ENCODE measurements around the gene ZNF41. TPM values are rescaled to one million over a fixed set of nuclear protein-coding genes. Genes with fewer than 3 reads are reported as not detected.

ZNF41 gene
- total and polyA plus RNA-seq, 2 experiments from 2014 or later = 2.0 to 6.3 TPM

GRCh38 chrX:47489507-47490275 lies 6.7 kb upstream of the ZNF41 start (continued):
- TF ChIP-seq ZNF462 (CRISPR knock-in tag; IDR thresholded peaks at IDR 0.05) = no peak

GRCh38 chrX:47484885-47485284 lies 1.9 kb upstream of the ZNF41 start:
- Histone ChIP-seq H3K79me2 (replicated peaks; ENCODE audit: insufficient read depth) (peaks cover 23% of the 10 kb centered on the region), H3K4me2 (no peak overlapping the region), H3K27me3 (ENCODE audit: insufficient read depth) (no peaks in the 10 kb centered on the region), H4K20me1 (replicated peaks; ENCODE audit: insufficient read depth) (no peaks in the 10 kb centered on the region), H3K9me2 (ENCODE audit: insufficient read depth) (no peaks in the 10 kb centered on the region), H3K4me1 (ENCODE audit: insufficient read depth) (no peaks in the 10 kb centered on the region), H3F3A (replicated peaks; ENCODE audit: low read depth) (no peaks in the 10 kb centered on the region), H3K36me3 (ENCODE audit: insufficient read depth) (no peaks in the 10 kb centered on the region), H3K27ac (ENCODE audit: low read depth) (no peak overlapping the region), H3K4me3 (no peak overlapping the region), H2AFZ (no peak overlapping the region)
- peaks cover 13% of the 10 kb centered on the region for H3K4me1 Mint-ChIP-seq
- H3K27me3 Mint-ChIP-seq (ENCODE audit: insufficient read depth, low read depth, poor library complexity) = no peaks in the 10 kb centered on the region
- TF ChIP-seq EZH2phosphoT487 (IDR thresholded peaks at IDR 0.05; ENCODE audit: unreplicated experiment) = no peak
- TF ChIP-seq JUNB (IDR thresholded peaks at IDR 0.05; ENCODE audit: unreplicated experiment) = no peak
- no peak for TF ChIP-seq EZH2 (IDR thresholded peaks at IDR 0.05; ENCODE audit: low read depth, unreplicated experiment)
- TF ChIP-seq ZNF114 (CRISPR knock-in tag; IDR thresholded peaks at IDR 0.05) = no peak
- TF ChIP-seq STAT1 (IDR thresholded peaks at IDR 0.05; ENCODE audit: unreplicated experiment) = no peak
- no peak for TF ChIP-seq ZNF462 (CRISPR knock-in tag; IDR thresholded peaks at IDR 0.05)
- TF ChIP-seq NANOG (IDR thresholded peaks at IDR 0.05; ENCODE audit: borderline replicate concordance) = no peak
- TF ChIP-seq ZNF331 (CRISPR knock-in tag; IDR thresholded peaks at IDR 0.05; ENCODE audit: low read depth) = no peak
- no peaks in the 10 kb centered on the region for H3K36me3 Mint-ChIP-seq (ENCODE audit: low read depth)
- DNase-seq (ENCODE audit: low spot score) = no peak
- no peak overlapping the region for H3K4me3 Mint-ChIP-seq
- ATAC-seq = no peak
- H3K9me3 Mint-ChIP-seq = no peaks in the 10 kb centered on the region
- no peak overlapping the region for H3K27ac Mint-ChIP-seq

Data from GM23338 (cell line).